ENCODE results near the gene SOX6. TPM values are rescaled to one million over a fixed set of nuclear protein-coding genes. Genes with fewer than 3 reads are reported as not detected.
A peak's percentile ranks its signal among the peaks of the same experiment; 100 is the strongest.

Gene SOX6
- total RNA-seq, 4 donors from 2014 or later: 1.6 to 22.7 (median 6.9) TPM

DNA sequence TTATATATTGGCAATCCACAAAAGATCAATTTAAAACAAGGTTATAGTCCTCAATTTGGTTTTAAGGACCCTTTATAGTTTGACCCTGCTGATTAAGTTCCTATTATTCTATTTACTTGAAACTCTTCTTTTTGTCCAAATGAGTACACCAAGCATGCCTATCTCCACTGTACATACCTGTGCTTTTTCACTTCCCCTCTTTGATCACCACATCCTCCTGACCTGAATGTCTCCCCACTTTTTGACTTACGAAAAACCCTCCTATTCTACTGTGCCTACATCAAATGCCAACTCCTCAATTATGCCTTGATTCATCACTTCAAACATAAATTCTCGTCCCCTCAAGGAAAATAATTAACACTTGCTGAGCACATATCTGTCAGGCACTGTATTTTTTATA is 113.5 kb downstream of the SOX6 start:
- Histone ChIP-seq H3K27ac (no peak overlapping the region), H3K9me3 (no peaks in the 10 kb centered on the region), H3K27me3 (no peaks in the 10 kb centered on the region), H3K36me3 (no peaks in the 10 kb centered on the region), H3K4me3 (no peak overlapping the region), H3K4me1 (no peaks in the 10 kb centered on the region)
- 66 to 79% methylated on average over 2 of the region's 2 CpGs for WGBS, 2 donors (ENCODE audit: low coverage in 1 of 2)
- in situ Hi-C loops (cut with MboI; ENCODE audit: low pct_ligation_motif_present in 1 of 4, low pct_unique_long_range_greater_than_20kb in 1 of 4, low sequenced_read_pairs in 3 of 4): no loop called here
- intact Hi-C loops (cut with DNase I; ENCODE audit: low total_unique reads): no loop called here
- no peak for DNase-seq
- TF ChIP-seq EP300 (IDR thresholded peaks at IDR 0.05; ENCODE audit: low read depth) (no peak), POLR2AphosphoS5 (IDR thresholded peaks at IDR 0.05) (no peak), POLR2A (IDR thresholded peaks at IDR 0.05) (no peak)
- TF ChIP-seq, protein P1, sequence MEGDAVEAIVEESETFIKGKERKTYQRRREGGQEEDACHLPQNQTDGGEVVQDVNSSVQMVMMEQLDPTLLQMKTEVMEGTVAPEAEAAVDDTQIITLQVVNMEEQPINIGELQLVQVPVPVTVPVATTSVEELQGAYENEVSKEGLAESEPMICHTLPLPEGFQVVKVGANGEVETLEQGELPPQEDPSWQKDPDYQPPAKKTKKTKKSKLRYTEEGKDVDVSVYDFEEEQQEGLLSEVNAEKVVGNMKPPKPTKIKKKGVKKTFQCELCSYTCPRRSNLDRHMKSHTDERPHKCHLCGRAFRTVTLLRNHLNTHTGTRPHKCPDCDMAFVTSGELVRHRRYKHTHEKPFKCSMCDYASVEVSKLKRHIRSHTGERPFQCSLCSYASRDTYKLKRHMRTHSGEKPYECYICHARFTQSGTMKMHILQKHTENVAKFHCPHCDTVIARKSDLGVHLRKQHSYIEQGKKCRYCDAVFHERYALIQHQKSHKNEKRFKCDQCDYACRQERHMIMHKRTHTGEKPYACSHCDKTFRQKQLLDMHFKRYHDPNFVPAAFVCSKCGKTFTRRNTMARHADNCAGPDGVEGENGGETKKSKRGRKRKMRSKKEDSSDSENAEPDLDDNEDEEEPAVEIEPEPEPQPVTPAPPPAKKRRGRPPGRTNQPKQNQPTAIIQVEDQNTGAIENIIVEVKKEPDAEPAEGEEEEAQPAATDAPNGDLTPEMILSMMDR (IDR thresholded peaks at IDR 0.05): no peak

DNA sequence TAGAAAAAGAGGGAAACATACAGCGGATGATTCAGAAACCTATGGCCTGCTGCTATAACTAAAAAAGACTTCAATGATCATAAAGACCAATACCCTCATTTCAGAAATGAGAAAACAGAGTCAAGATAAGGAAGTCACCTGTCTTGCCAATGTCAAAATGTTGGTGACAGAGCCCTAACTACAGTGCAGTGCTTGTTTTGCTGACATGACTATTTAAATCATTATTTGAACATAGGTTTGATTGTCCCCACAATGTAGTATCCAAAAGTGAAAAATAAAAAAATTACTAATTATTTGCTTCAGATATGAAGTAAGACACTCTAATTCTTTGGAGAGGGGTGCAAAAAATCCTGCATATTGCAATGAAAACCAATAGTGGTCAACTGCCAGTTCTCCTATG is 115.7 kb downstream of the SOX6 start:
- intact Hi-C loops (cut with DNase I; ENCODE audit: low total_unique reads): no loop called here
- no peak for TF ChIP-seq POLR2A (IDR thresholded peaks at IDR 0.05)
- TF ChIP-seq, protein P1 (IDR thresholded peaks at IDR 0.05): no peak
- Histone ChIP-seq H3K4me3 (no peak overlapping the region), H3K36me3 (no peaks in the 10 kb centered on the region), H3K27ac (no peak overlapping the region), H3K27me3 (no peaks in the 10 kb centered on the region), H3K9me3 (no peaks in the 10 kb centered on the region), H3K4me1 (no peaks in the 10 kb centered on the region)
- DNase-seq: no peak
- WGBS, 2 donors (ENCODE audit: low coverage in 1 of 2): 98 to 100% methylated on average over 1 of the region's 1 CpG
- in situ Hi-C loops (cut with MboI; ENCODE audit: low pct_ligation_motif_present in 1 of 4, low pct_unique_long_range_greater_than_20kb in 1 of 4, low sequenced_read_pairs in 3 of 4): no loop called here

DNA sequence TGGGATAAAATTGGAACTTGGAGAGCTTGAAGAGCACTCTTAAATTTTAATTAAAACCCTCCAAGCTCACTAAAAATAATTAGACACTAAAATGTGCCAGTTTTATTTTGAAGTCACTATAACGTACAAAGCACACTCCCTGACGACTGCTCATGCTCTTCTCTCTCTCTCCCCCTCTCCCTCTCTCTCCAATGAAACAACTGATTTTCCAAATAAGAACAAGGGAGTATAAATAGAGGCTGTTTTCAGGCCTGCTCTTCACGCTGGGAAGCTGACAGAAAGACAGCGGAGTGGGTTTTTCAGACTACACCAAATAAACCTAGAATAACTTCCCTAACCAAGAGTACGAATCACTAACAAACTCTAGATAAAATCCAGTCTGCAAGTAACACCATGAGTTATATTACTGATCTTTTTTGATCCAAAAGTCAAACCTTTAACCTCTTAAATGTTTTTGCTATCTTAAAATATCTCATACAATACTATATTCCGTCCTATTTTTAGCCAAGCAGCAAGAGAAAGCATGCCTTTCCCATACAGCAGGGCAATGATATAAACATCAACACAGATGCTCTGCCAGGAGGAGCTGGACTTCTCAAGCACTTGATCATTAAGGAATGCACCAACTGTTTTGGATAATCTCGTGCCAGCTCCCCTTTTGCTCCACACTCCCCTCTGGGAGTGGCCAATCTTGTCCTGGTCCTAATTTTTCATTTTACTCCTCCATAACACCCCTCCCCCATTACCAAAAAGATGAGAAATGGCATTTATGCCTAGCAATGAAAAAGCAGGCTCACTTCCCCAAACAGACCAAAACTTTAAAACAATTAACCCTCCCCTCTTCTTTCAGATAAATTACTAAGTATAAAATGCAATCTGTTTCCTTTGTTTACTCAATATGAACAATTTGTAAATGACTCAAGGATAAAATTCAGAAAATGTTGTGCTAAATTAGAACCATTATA is 116.9 kb downstream of the SOX6 start:
- Histone ChIP-seq H3K27ac (peak overlapping the region in 1 of 4 donors; percentile 3), H3K4me3 (no peak overlapping the region), H3K36me3 (no peaks in the 10 kb centered on the region), H3K27me3 (no peaks in the 10 kb centered on the region), H3K4me1 (no peaks in the 10 kb centered on the region), H3K9me3 (no peaks in the 10 kb centered on the region)
- in situ Hi-C loops (cut with MboI; ENCODE audit: low pct_ligation_motif_present in 1 of 4, low pct_unique_long_range_greater_than_20kb in 1 of 4, low sequenced_read_pairs in 3 of 4): no loop called here
- no peak for DNase-seq
- intact Hi-C loops (cut with DNase I; ENCODE audit: low total_unique reads): no loop called here
- 39 to 57% methylated on average over 4 to 7 of the region's 7 CpGs for WGBS, 2 donors (ENCODE audit: low coverage in 1 of 2)
- no peak for TF ChIP-seq POLR2A (IDR thresholded peaks at IDR 0.05)
- no peak for TF ChIP-seq POLR2AphosphoS5 (IDR thresholded peaks at IDR 0.05)
- TF ChIP-seq, protein P1 (IDR thresholded peaks at IDR 0.05): no peak

DNA sequence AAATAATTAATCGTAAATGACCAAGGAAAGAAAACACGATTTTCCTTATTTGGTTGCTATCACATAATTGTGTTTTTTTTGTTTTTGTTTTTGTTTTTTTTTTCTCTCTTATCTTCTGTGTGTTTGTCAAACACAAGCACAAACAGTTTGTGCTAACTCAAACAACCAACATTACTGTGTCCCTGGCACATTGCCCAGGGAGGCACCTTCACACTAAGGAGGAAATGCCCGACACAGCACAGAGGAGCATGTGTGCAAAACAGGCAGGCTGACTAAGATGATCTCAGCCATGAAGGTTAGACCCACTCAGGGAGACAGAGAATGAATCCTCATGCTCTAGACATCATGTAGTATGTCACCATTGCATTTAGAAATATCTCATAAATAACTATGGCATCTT is 130.1 kb downstream of the SOX6 start:
- Histone ChIP-seq H3K4me1 (peaks cover 0 to 17% (median 0%) of the 10 kb centered on the region in 4 donors), H3K27me3 (no peaks in the 10 kb centered on the region), H3K36me3 (no peaks in the 10 kb centered on the region), H3K9me3 (no peaks in the 10 kb centered on the region), H3K27ac (no peak overlapping the region), H3K4me3 (no peak overlapping the region)
- in situ Hi-C loops (cut with MboI; ENCODE audit: low pct_ligation_motif_present in 1 of 4, low pct_unique_long_range_greater_than_20kb in 1 of 4, low sequenced_read_pairs in 3 of 4): no loop called here
- intact Hi-C loops (cut with DNase I; ENCODE audit: low total_unique reads): no loop called here
- WGBS, 2 donors (ENCODE audit: low coverage in 1 of 2): 33 to 54% methylated on average over 2 to 3 of the region's 3 CpGs
- DNase-seq: peak; percentile 89
- no peak for TF ChIP-seq EP300 (IDR thresholded peaks at IDR 0.05; ENCODE audit: low read depth)
- TF ChIP-seq POLR2AphosphoS5 (IDR thresholded peaks at IDR 0.05): peak in 2 of 3 donors; percentile 26 to 67
- TF ChIP-seq, protein P1 (IDR thresholded peaks at IDR 0.05): no peak
- no peak for TF ChIP-seq POLR2A (IDR thresholded peaks at IDR 0.05)
